CMK (cell line): ENCODE measurements around the gene ATP11A.

Source experiments
- DNase-seq: peaks from one replicate; pipeline ENCODE4 v3.0.0-alpha.2; 2010; ENCODE audit warnings: low read depth

ATP11A gene

DNA sequence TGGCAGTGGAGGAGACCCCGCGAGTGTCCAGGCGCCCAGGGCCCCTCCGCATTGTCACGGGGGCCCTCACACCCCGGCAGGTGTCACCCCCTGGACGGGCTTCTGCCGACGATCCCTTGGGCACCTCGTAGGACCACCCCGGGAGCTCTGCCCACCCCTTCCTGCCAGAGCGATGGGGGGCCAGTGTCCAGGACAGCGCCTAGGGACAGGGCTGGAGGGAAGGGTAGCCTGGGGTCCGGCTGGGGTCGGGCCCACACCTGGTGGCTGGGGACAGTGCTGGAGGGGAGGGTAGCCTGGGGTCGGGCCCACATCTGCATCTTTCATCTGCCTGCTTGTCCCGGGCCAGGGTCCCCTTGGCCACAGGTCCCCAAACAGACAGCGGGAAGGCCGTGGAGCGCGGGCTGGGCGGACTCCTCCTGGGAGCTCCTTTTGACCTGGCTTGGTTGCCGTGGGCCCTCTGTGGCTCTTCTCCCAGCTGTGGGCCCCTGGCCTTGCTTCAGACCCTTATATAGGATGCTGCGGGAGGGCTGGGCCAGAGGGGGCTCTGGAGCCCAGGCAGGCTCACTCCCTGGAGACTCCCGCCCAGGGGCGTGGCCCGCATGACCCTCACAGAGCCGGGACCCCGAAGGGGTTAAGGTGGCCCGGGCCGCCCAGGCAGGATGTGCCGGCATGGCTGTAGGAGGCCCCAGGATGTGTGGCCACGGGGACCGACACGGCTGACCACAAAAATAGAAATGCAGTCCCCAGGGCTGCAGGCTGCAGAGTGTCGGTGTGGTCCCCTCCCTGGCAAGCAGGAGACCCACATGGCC lies 205.0 kb downstream of the ATP11A start:
- peak; percentile 62 for DNase-seq

DNA sequence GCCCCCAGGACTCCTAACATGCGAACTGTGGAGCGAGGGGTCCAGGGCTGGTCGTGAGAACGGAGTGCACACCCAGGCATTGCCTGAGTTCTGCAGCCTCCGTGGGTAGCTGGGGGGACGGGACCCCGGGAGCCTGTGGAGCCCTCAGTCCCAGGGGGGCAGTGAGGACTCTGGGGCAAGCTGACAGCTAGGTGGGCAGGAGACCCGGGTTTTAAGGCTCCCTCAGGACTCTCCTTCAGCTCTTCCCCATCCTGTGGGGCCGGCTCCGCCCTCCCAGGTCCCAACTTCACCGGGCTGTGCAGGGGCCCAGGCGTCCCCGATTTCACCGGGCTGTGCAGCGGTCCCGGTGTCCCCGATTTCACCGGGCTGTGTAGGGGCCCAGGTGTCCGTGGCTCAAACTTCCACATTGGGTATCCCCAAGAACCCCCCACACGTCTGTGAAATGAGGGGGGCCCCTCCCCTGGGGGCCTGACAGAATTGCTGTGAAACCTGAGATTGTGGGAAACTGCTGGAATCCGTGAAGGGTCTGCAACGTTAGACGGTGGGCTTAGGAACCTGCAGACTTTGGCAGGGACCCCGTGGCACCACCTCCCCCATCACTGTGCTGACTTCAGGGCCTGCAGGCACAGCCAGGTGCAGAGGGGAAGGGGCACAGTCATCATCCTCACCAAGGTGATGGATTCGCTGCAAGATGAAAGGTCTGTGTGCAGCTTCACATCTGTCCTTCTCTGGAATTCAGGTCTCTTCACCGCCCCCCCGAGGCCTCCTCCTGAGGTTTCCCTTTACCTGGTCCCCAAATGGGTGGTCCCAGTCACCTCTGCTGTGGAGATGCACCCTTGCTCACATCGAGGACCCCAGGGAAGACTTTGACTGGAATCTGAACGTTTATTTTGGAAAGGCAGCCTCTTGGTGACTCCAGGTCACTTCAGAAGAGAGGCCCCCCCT lies 206.0 kb downstream of the ATP11A start:
- DNase-seq: no peak

DNA sequence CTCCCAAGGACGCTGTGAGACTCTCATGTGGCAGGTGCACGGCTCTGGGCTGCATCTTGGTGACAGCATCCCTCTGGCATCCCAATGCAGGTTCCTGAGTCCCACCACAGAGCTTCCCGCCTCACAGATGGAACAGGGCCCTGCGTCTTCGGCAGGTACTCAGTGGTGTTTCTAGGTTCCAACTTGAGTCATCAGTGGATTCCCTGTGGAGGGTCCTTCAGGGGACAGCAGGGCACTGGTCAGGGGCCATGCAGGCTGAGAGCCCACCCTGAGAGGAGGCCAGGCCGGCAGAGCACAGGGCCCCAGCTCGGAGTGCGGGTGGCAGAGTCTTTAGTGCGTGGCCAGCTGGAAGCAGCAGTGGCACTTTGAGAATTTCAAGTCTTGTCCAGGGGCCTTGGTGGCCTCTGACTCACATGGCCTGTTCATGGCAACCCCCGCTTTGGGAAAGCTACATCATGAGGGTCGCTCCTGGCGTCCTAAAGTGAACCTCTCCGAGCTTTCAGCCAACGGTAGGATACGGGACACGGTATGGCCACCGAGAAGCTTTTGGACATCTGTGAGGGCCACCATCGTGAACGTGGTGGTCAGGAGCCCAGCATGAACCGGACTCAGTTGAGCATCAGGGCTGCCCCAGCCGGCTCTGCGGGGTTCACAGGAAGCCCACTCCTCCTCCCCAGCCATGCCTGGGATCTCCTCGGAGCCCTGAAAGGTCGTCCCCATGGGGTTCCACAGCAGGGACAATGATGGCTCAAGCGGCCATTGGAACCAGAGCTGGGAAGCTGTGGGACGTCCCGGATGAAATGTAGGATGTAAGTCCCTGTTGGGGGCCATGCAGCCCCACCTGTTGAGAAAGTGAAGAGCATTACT lies 207.1 kb downstream of the ATP11A start:
- no peak for DNase-seq

DNA sequence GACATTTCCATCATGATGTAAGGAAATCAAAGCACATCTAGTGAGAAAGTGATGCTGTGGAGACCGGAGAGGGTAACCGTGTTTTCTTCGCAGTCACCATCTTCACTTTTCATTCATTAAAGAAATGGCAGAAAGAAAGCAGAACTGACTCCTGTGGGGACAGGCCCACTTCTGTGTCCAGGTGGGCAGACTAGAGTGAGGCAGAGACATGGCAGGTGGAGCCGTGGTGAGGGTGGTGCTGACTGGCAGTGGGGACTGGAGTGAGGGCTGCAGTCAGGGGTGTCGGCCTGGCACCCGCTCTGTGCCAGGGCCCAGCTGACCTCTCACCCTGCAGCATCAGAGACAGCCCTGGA lies 207.7 kb downstream of the ATP11A start:
- no peak for DNase-seq

- DNase-seq: no peak
These were observed 208.2 kb downstream of the ATP11A start for GRCh38 chr13:112897956-112898620.

- DNase-seq: no peak
These were observed 208.9 kb downstream of the ATP11A start for GRCh38 chr13:112898621-112899280.

DNA sequence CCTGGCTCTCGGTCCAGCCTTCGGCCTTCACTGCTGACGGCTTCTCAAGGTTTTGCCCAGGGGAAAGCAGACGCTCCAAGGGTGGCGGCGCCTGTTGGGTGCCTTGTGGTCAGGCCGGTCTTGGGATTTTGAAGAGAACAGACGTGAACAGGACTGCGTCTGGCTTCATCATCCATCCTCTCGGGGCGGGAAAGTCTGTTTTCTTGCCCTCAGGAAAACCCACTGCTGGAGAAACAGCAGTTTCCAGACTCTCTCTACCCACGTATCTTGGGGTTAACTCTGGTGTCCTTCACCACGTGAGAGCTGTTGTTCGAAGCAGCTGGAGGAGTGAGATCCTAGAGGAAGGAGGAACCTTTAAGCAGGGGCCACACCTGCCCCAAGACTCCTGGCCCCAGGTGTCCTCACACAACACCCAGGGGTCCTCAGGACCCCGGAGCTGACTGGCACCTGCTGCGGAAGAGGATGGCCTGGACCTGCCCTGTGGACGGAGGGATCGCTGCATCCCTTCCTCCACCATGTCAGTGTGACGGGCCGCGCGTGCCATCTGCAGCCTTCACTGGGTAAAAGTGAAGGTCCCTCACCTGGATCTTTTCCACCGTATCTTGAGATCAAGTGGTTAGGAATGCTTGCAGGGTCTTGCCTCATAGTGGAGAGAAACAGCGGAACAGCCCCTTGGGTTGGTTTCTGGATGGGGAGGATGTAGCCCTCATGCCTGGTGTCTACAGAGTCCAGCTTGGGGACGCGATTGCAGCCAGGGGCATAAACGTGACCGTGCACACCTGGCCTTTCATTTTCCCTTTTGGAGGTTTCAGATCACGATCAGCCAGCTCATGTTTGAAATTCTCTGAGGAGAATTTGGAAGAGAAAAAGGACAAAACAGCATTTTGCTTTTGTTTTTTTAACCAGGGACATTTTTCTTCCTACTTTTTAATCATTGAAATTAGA lies 209.7 kb downstream of the ATP11A start:
- no peak for DNase-seq

GRCh38 chr13:112900226-112900600 lies 210.4 kb downstream of the ATP11A start:
- no peak for DNase-seq

GRCh38 chr13:112900691-112901091 lies 210.9 kb downstream of the ATP11A start:
- no peak for DNase-seq

DNA sequence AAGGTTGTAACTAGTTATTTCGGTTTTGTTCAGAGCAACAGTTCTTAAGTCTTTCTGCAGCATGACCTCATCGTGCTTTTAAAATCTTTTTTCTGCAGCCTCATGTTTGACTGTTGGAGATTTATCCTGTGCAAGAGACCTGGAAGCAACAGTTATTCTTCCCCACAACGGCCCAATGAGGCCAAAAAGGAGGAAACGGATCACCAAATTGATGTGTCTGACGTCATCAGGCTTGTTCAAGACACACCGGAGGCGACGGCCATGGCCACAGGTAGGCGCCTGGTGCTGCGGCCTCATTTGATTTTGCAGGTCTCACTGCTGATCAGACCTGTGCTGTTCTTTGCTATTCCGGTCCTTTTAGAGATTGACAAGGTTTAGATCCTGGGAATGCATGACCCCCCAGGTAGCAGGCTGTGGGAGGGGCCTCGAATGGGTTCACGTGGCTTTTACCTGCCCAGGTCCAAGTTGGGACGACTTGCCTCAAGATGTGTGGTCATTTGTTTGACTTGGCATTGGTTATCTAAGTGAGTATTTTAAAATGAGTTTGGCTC lies 212.3 kb downstream of the ATP11A start:
- DNase-seq: no peak

DNA sequence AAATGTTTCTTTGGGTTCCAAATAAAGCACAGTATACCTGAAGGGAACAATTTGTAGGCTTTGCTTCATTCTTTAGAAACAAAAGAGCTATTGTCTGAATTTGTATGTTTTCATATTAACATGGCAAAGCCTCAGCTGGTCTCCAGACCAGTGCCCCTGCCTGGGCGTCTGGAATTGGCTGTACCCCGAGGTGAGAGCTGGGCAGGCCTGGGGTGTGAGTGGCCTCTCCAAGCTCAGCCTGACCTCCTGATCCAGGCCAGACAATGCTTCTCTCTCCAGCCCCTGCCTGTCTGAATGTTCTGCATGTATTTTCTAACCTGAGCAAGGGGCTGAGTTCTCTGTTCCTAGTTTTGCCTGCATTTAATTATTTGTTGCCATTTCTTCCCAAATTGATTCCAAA lies 212.8 kb downstream of the ATP11A start:
- no peak for DNase-seq

DNA sequence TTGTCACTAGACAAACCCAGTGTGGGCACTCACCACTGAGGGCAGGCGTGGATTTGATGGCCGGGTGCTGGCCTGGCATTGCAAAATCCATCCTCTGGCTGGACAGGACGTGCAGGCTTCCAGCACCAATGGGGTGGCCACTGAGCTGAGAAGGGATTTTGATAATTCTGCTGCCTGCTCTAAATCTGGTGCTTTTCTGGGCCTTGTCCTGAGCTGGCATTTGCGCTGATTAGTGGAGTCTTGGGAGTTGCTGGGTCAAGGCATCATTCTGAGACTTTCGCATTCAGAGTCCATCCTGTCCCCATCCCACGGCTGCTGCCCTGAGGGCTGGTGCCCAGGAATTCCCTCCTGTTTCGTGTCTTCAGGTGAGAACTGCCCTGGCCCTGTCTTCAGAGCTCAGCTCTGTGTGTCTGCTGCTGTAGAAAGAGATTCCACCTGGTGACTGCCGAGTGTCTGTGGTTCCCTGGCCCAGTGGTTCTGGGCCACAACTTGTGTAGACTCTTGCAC lies 213.3 kb downstream of the ATP11A start:
- no peak for DNase-seq

DNA sequence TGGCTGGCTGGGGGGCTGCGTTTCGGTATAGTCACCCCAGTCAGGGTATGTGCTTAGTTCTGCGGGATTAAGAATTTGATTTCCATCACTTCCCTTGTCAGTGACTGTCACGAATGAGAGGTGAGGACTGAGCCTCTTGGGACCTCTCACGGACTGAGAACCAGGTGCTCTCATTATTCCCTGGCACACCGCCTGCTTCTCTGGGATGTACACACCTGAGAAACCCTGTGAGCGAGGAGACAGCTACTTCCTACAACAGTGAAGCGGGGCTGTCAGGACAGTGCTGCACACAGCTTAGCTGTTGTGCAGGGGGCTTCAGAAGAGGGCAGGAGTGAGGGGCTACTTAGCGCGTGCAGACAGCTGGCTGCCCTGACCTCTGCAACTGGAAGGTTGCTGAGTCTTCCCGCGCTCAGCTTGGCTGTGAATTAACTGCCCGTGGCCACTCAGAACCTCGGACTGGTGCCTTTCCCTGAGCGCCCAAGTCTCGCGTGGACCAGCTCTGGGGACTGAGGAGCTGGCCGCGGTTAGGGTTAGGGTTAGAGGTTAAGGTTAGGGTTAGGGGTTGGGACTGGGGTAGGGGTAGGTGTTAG lies 213.9 kb downstream of the ATP11A start:
- no peak for DNase-seq

- DNase-seq: no peak
These were observed 214.7 kb downstream of the ATP11A start for GRCh38 chr13:112904436-112904960.

- DNase-seq: no peak
These were observed 215.2 kb downstream of the ATP11A start for GRCh38 chr13:112905086-112905485.

DNA sequence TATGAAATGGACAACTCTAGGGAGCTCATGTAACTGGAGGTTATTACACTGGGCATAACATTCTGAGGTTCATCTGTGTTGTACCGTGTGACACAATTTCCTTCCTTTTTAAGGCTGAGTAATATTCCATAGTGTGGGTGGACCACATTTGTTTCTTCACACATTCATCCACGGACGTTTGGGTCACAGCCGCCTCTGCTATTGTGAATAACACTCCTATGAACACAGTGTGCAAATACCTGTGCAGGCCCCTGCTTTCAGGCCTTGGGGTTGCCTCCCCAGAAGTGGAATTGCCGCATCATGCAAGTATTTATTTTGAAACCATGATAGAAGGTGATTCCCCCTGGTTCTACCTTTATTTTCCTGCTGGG lies 215.8 kb downstream of the ATP11A start:
- no peak for DNase-seq

- DNase-seq: no peak
These were observed 216.3 kb downstream of the ATP11A start for GRCh38 chr13:112905990-112906641.

GRCh38 chr13:112907286-112907685 lies 217.4 kb downstream of the ATP11A start:
- no peak for DNase-seq
